Hepatocyte (in vitro differentiated cells): ENCODE data around the gene ACTR3C. TPM values are rescaled to one million over a fixed set of nuclear protein-coding genes. Genes with fewer than 3 reads are reported as not detected.

Source experiments
- DNase-seq: peaks from one replicate; pipeline ENCODE4 v3.0.0-alpha.2; 2016; ENCODE audit warnings: low spot score
- H2AFZ ChIP-seq: fragments of 200-600 bp; sonication (generic); 2 replicates; pipeline ENCODE4 v1.6.0; 2016; ENCODE audit warnings: antibody characterized with exemption, mild to moderate bottlenecking
- H3K27ac ChIP-seq: fragments of 200-600 bp; sonication (generic); 2 replicates; pipeline ENCODE4 v1.5.1; 2016; ENCODE audit warnings: mild to moderate bottlenecking
- H3K27me3 ChIP-seq: fragments of 200-600 bp; sonication (generic); 2 replicates; pipeline ENCODE4 v1.6.1; 2016
- H3K36me3 ChIP-seq: fragments of 200-600 bp; sonication (generic); replicated peaks from 2 replicates; pipeline ENCODE4 v1.5.1; 2016; ENCODE audit warnings: low read depth; ENCODE audit not compliant: insufficient read depth
- H3K4me1 ChIP-seq: fragments of 200-600 bp; sonication (generic); 2 replicates; pipeline ENCODE4 v1.5.1; 2016; ENCODE audit warnings: mild to moderate bottlenecking, moderate library complexity; ENCODE audit not compliant: insufficient read depth
- H3K4me2 ChIP-seq: fragments of 200-600 bp; sonication (generic); 2 replicates; pipeline ENCODE4 v1.6.0; 2016
- H3K4me3 ChIP-seq: fragments of 200-600 bp; sonication (generic); 2 replicates; pipeline ENCODE4 v1.5.1; 2016; ENCODE audit warnings: mild to moderate bottlenecking
- H3K79me2 ChIP-seq: fragments of 200-600 bp; sonication (generic); 2 replicates; pipeline ENCODE4 v1.6.0; 2017; ENCODE audit warnings: mild to moderate bottlenecking
- H3K9me2 ChIP-seq: fragments of 200-600 bp; sonication (generic); replicated peaks from 2 replicates; pipeline ENCODE4 v1.6.0; 2017; ENCODE audit warnings: mild to moderate bottlenecking; ENCODE audit not compliant: insufficient read depth
- H3K9me3 ChIP-seq: fragments of 200-600 bp; sonication (generic); 2 replicates; pipeline ENCODE4 v1.5.1; 2016; ENCODE audit warnings: low read depth, mild to moderate bottlenecking
- H4K20me1 ChIP-seq: fragments of 200-600 bp; sonication (generic); 2 replicates; pipeline ENCODE4 v1.6.0; 2016; ENCODE audit warnings: mild to moderate bottlenecking; ENCODE audit not compliant: insufficient read depth, poor library complexity, severe bottlenecking
- CTCF ChIP-seq: fragments of 200-600 bp; sonication (generic); IDR thresholded peaks from 2 replicates; pipeline ENCODE4 v1.5.1; 2016; ENCODE audit warnings: antibody characterized with exemption, mild to moderate bottlenecking; ENCODE audit not compliant: poor library complexity
- EZH2 ChIP-seq: fragments of 200-600 bp; sonication (generic); IDR thresholded peaks from 2 replicates; pipeline ENCODE4 v1.6.1; 2016; ENCODE audit warnings: antibody characterized with exemption, mild to moderate bottlenecking, borderline replicate concordance
- EZH2phosphoT487 ChIP-seq: fragments of 200-600 bp; sonication (generic); IDR thresholded peaks from one replicate; pipeline ENCODE4 v1.6.1; 2018; ENCODE audit warnings: antibody characterized with exemption, mild to moderate bottlenecking, low read depth, moderate library complexity; ENCODE audit not compliant: unreplicated experiment, severe bottlenecking
- WGBS: methylation state at CpG from one replicate; pipeline ENCODE4 v1.1.6; 2016; ENCODE audit warnings: low lambda C conversion rate; ENCODE audit errors: missing lambda C conversion rate; 5-methylcytosine and 5-hydroxymethylcytosine counted together
- polyA plus RNA-seq: library from polyadenylated mRNA; unstranded; fragments of >200 nt; fragmentation: Nextera tagmentation; extraction: Ambion mirVana; gene quantifications from 2 replicates; pipeline ENCODE4 v1.2.1, GENCODE V29; 2016
- total RNA-seq: library from RNA; depleted of rRNA; stranded (reverse); fragments of >200 nt; gene quantifications from 2 replicates; pipeline ENCODE4 v1.2.3, GENCODE V29; 2014

ACTR3C gene
- total and polyA plus RNA-seq, 2 experiments from 2014 or later, result 7.8 to 18.6 TPM

GRCh38 chr7:150335108-150335773 is 11.9 kb upstream of the ACTR3C start:
- Histone ChIP-seq H3K36me3 (no peaks in the 10 kb centered on the region), H3K27me3 (no peaks in the 10 kb centered on the region), H3K4me1 (peaks cover 14% of the 10 kb centered on the region), H3K79me2 (no peaks in the 10 kb centered on the region), H3K9me2 (no peaks in the 10 kb centered on the region), H3K27ac (peak overlapping the region; percentile 24), H4K20me1 (no peaks in the 10 kb centered on the region), H3K9me3 (no peaks in the 10 kb centered on the region), H3K4me2 (no peak overlapping the region), H2AFZ (no peak overlapping the region), H3K4me3 (no peak overlapping the region)
- no peak for DNase-seq
- WGBS, result 40% methylated on average over 7 of the region's 7 CpGs
- TF ChIP-seq EZH2phosphoT487 (no peak), CTCF (no peak), EZH2 (no peak)

GRCh38 chr7:150334108-150334507 is 10.8 kb upstream of the ACTR3C start:
- H3K4me2 ChIP-seq, result no peak overlapping the region
- H3K4me3 ChIP-seq, result no peak overlapping the region
- peaks cover 6% of the 10 kb centered on the region for H3K4me1 ChIP-seq
- H3K79me2 ChIP-seq, result no peaks in the 10 kb centered on the region
- H2AFZ ChIP-seq, result no peak overlapping the region
- no peaks in the 10 kb centered on the region for H3K9me2 ChIP-seq
- no peak overlapping the region for H3K27ac ChIP-seq
- DNase-seq, result no peak
- H3K27me3 ChIP-seq, result no peaks in the 10 kb centered on the region
- no peaks in the 10 kb centered on the region for H3K9me3 ChIP-seq
- H4K20me1 ChIP-seq, result no peaks in the 10 kb centered on the region
- no peaks in the 10 kb centered on the region for H3K36me3 ChIP-seq
- WGBS, result 97% methylated on average over 8 of the region's 8 CpGs
- TF ChIP-seq EZH2 (no peak), EZH2phosphoT487 (no peak), CTCF (no peak)

GRCh38 chr7:150333659-150334058 is 10.3 kb upstream of the ACTR3C start:
- Histone ChIP-seq H3K4me3 (no peak overlapping the region), H3K9me3 (no peaks in the 10 kb centered on the region), H4K20me1 (no peaks in the 10 kb centered on the region), H3K27ac (no peak overlapping the region), H3K4me1 (peaks cover 6% of the 10 kb centered on the region), H3K4me2 (no peak overlapping the region), H3K79me2 (no peaks in the 10 kb centered on the region), H3K36me3 (no peaks in the 10 kb centered on the region), H3K9me2 (no peaks in the 10 kb centered on the region), H2AFZ (no peak overlapping the region), H3K27me3 (no peaks in the 10 kb centered on the region)
- no peak for DNase-seq
- no peak for TF ChIP-seq EZH2
- no peak for TF ChIP-seq EZH2phosphoT487
- TF ChIP-seq CTCF, result no peak
- 96% methylated on average over 10 of the region's 10 CpGs for WGBS
